Measurements from ENCODE around the gene DUSP10.

DNA sequence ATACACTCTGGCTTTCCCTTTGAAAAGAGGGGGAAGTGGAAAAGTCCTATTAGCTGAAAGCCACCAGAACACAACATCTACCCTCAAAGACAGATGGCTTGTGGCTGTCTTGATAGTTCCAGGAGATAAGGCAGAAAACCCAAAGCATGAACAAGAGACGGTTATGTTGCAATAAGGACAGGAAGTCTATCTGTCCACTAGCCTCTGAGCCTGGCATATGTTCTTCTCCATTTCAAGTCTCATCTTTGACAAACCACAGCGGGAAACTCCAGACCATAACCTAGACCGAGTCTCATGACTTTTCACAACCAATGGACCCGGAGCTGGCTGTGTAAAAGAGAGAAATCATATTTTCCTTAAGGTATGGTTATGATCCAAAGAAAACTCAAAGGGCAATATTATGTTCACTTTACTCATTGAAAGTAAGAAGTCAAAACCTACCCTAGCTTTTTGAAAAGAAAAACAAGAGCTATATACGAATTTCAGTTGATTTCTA, 33.8 kb downstream of the DUSP10 start:
- TF ChIP-seq TCF4 (CRISPR knock-in tag; IDR thresholded peaks at IDR 0.05; ENCODE audit: borderline replicate concordance) = peak; percentile 71; the same call in 1 of the 2 replicates
- no peak for TF ChIP-seq PPARA (CRISPR knock-in tag; IDR thresholded peaks at IDR 0.05; ENCODE audit: borderline replicate concordance)

Data from SK-N-SH treated with all-trans-retinoic acid at 6 μM for 48 hours (cell line).